H1 (cell line): ENCODE measurements around the gene PHACTR1. TPM values are rescaled to one million over a fixed set of nuclear protein-coding genes. Genes with fewer than 3 reads are reported as not detected.

Experiments used
- CTCF ChIA-PET: fragments of 300-600 bp; sonication (Branson Sonifier 250); formaldehyde crosslinking; loops from one replicate; lab custom pipeline; 2021; ENCODE audit not compliant: partially characterized antibody; lab: Charles Lee
- POLR2A ChIA-PET: fragments of 300-600 bp; sonication (Branson Sonifier 250); formaldehyde crosslinking; loops from one replicate; lab custom pipeline; 2021; ENCODE audit warnings: inconsistent platforms; ENCODE audit not compliant: partially characterized antibody; lab: Charles Lee
- DNase-seq, 2 experiments: peaks; one replicate each; pipeline versions ENCODE4 v3.0.0 to v3.0.0-alpha.2; 2010 to 2022; ENCODE audit warnings: low spot score in 2 of 2, low read depth in 1 of 2, mixed read lengths in 1 of 2
- FAIRE-seq: peaks from 2 replicates; lab custom pipeline; 2011; peaks lifted over from hg19 to GRCh38; lab: Jason Lieb, UNC
- H2AFZ ChIP-seq: 2 replicates; pipeline ENCODE4 v1.8.1; 2012; ENCODE audit warnings: low read length, inconsistent platforms
- H2AK5ac ChIP-seq: 2 replicates; pipeline ENCODE4 v1.6.1; 2013; ENCODE audit warnings: low read depth, low read length
- H2BK120ac ChIP-seq: replicated peaks from 2 replicates; pipeline ENCODE3; 2013; ENCODE audit warnings: low read depth, low read length, inconsistent platforms
- H2BK12ac ChIP-seq: 2 replicates; pipeline ENCODE4 v1.6.1; 2013; ENCODE audit warnings: low read depth, low read length
- H2BK15ac ChIP-seq: 2 replicates; pipeline ENCODE4 v1.6.1; 2013; ENCODE audit warnings: low read length
- H2BK20ac ChIP-seq: 2 replicates; pipeline ENCODE4 v1.6.1; 2013; ENCODE audit warnings: low read length
- H2BK5ac ChIP-seq: 2 replicates; pipeline ENCODE4 v1.6.1; 2013; ENCODE audit warnings: low read depth, low read length
- H3K14ac ChIP-seq: 2 replicates; pipeline ENCODE4 v1.6.1; 2013; ENCODE audit warnings: inconsistent platforms; ENCODE audit not compliant: insufficient read length
- H3K18ac ChIP-seq: 2 replicates; pipeline ENCODE4 v1.6.1; 2013; ENCODE audit warnings: low read length; ENCODE audit errors: extremely low read depth
- H3K23ac ChIP-seq: 2 replicates; pipeline ENCODE4 v1.6.1; 2013; ENCODE audit warnings: inconsistent platforms; ENCODE audit not compliant: insufficient read length
- H3K23me2 ChIP-seq: 2 replicates; pipeline ENCODE4 v1.6.1; 2013; ENCODE audit warnings: low read depth, low read length
- H3K27ac ChIP-seq: 2 replicates; pipeline ENCODE4 v1.6.1; 2011; ENCODE audit warnings: low read depth, low read length, inconsistent platforms
- H3K27me3 ChIP-seq, 4 experiments: replicated peaks in 1 of 4; 1 replicate in 1 of 4; 2 replicates in 3 of 4; pipeline versions ENCODE4 v1.6.1 to v1.8.1; 2011 to 2013; ENCODE audit warnings: low read length in 3 of 4, mild to moderate bottlenecking in 3 of 4, inconsistent platforms in 2 of 4, mixed read lengths in 2 of 4, moderate library complexity in 1 of 4; ENCODE audit not compliant: control insufficient read depth in 3 of 4, insufficient read depth in 3 of 4; ENCODE audit errors: extremely low read depth in 1 of 4
- H3K36me3 ChIP-seq, 4 experiments: 2 replicates each; pipeline versions ENCODE4 v1.6.1 to v1.8.1; 2011 to 2013; ENCODE audit warnings: mild to moderate bottlenecking in 4 of 4, low read length in 3 of 4, moderate library complexity in 2 of 4, control low read depth in 1 of 4, inconsistent platforms in 1 of 4; ENCODE audit not compliant: insufficient read depth in 4 of 4, control insufficient read depth in 2 of 4
- H3K4ac ChIP-seq: replicated peaks from 2 replicates; pipeline ENCODE3; 2013; ENCODE audit warnings: low read length, low read depth, mixed read lengths, inconsistent platforms; ENCODE audit not compliant: insufficient read length
- H3K4me1 ChIP-seq, 4 experiments: replicated peaks in 1 of 4; 1 replicate in 1 of 4; 2 replicates in 3 of 4; pipeline versions ENCODE4 v1.6.1 to v1.8.1; 2011 to 2013; ENCODE audit warnings: low read length in 3 of 4, inconsistent platforms in 2 of 4, mixed read lengths in 1 of 4; ENCODE audit not compliant: insufficient read depth in 4 of 4, control insufficient read depth in 3 of 4
- H3K4me2 ChIP-seq, 2 experiments: 2 replicates each; pipeline versions ENCODE4 v1.6.1 to v1.8.1; 2011 to 2013; ENCODE audit warnings: low read depth in 2 of 2, low read length in 2 of 2, control low read depth in 1 of 2, inconsistent platforms in 1 of 2, mild to moderate bottlenecking in 1 of 2; ENCODE audit not compliant: insufficient read depth in 1 of 2
- H3K4me3 ChIP-seq, 4 experiments: fragments of 200-600, 300-600 bp in 1 of 4; sonication (generic), shearing (Covaris generic), sonication (Bioruptor Twin) in 1 of 4; 2 replicates each; pipeline versions ENCODE4 v1.5.1 to v1.8.1; 2011 to 2016; ENCODE audit warnings: low read length in 4 of 4, low read depth in 3 of 4, control low read depth in 2 of 4, inconsistent platforms in 2 of 4, mild to moderate bottlenecking in 2 of 4, mixed read lengths in 1 of 4, moderate library complexity in 1 of 4; ENCODE audit not compliant: insufficient read depth in 2 of 4; ENCODE audit errors: extremely low read depth in 1 of 4
- H3K56ac ChIP-seq: replicated peaks from 2 replicates; pipeline ENCODE3; 2013; ENCODE audit warnings: low read depth, mild to moderate bottlenecking, mixed read lengths, low read length, inconsistent platforms; ENCODE audit not compliant: insufficient read length
- H3K79me1 ChIP-seq: 2 replicates; pipeline ENCODE4 v1.6.1; 2013; ENCODE audit warnings: low read depth, low read length, control low read depth
- H3K79me2 ChIP-seq, 2 experiments: 2 replicates each; pipeline versions ENCODE4 v1.6.1 to v1.8.1; 2012 to 2013; ENCODE audit warnings: low read length in 2 of 2, mild to moderate bottlenecking in 2 of 2, inconsistent platforms in 1 of 2; ENCODE audit not compliant: insufficient read depth in 2 of 2, control insufficient read depth in 1 of 2
- H3K9ac ChIP-seq, 4 experiments: replicated peaks in 1 of 4; 1 replicate in 1 of 4; 2 replicates in 3 of 4; pipeline versions ENCODE4 v1.6.1 to v1.8.1; 2011 to 2013; ENCODE audit warnings: low read depth in 3 of 4, low read length in 3 of 4, control low read depth in 2 of 4, mild to moderate bottlenecking in 2 of 4, moderate library complexity in 2 of 4, inconsistent platforms in 1 of 4; ENCODE audit errors: extremely low read depth in 1 of 4
- H3K9me3 ChIP-seq, 2 experiments: 2 replicates each; pipeline versions ENCODE4 v1.6.1 to v1.8.1; 2012 to 2013; ENCODE audit warnings: mild to moderate bottlenecking in 2 of 2, moderate library complexity in 2 of 2, control low read depth in 1 of 2, inconsistent platforms in 1 of 2, low read depth in 1 of 2, low read length in 1 of 2, mixed read lengths in 1 of 2; ENCODE audit not compliant: insufficient read depth in 2 of 2
- H4K20me1 ChIP-seq, 2 experiments: replicated peaks in 1 of 2; 2 replicates each; pipeline versions ENCODE3 to v1.8.1; 2011 to 2013; ENCODE audit warnings: inconsistent platforms in 2 of 2, low read length in 2 of 2, mild to moderate bottlenecking in 1 of 2; ENCODE audit not compliant: insufficient read depth in 2 of 2, control insufficient read depth in 1 of 2
- H4K5ac ChIP-seq: 2 replicates; pipeline ENCODE4 v1.6.1; 2013; ENCODE audit warnings: low read length, low read depth, mixed read lengths, inconsistent platforms; ENCODE audit not compliant: insufficient read length
- H4K8ac ChIP-seq: 2 replicates; pipeline ENCODE4 v1.8.0; 2013; ENCODE audit warnings: mild to moderate bottlenecking, moderate library complexity, low read length, inconsistent platforms; ENCODE audit not compliant: insufficient read depth; ENCODE audit errors: extremely low read depth
- H4K91ac ChIP-seq: replicated peaks from 2 replicates; pipeline ENCODE3; 2013; ENCODE audit warnings: low read length, mixed read lengths, inconsistent platforms; ENCODE audit not compliant: insufficient read length
- BRCA1 ChIP-seq: IDR thresholded peaks from 2 replicates; pipeline ENCODE4 v1.6.1; 2012; ENCODE audit warnings: low read depth, low read length, improper control_type of control experiment
- HDAC2 ChIP-seq, 2 experiments: fragments of 300-600 bp in 1 of 2; sonication (generic) in 1 of 2; IDR thresholded peaks; 2 replicates each; pipeline ENCODE4 v1.6.1; 2011 to 2012; ENCODE audit warnings: low read depth in 2 of 2, low read length in 2 of 2, mild to moderate bottlenecking in 2 of 2, moderate library complexity in 2 of 2, borderline replicate concordance in 1 of 2, inconsistent platforms in 1 of 2
- PHF8 ChIP-seq: fragments of 200-600 bp; sonication (generic); conservative IDR thresholded peaks from 2 replicates; pipeline ENCODE4 v1.7.1; 2012; ENCODE audit warnings: low read depth, mild to moderate bottlenecking, inconsistent platforms, low read length, moderate library complexity
- YY1 ChIP-seq: IDR thresholded peaks from 2 replicates; pipeline ENCODE4 v1.6.1; 2011; ENCODE audit warnings: low read depth, mild to moderate bottlenecking, low read length
- WGBS, 2 experiments: shearing (Covaris generic) in 1 of 2; methylation state at CpG; one replicate each; pipeline versions ENCODE4 v1.1.6 to v1.1.7; 2013 to 2015; ENCODE audit warnings: low lambda C conversion rate in 2 of 2, mixed read lengths in 2 of 2, inconsistent platforms in 1 of 2, low coverage in 1 of 2, missing lambda C conversion rate in 1 of 2; ENCODE audit not compliant: insufficient replicate concordance in 2 of 2, insufficient coverage in 1 of 2, insufficient read length in 1 of 2; ENCODE audit errors: extremely low coverage in 1 of 2, missing lambda C conversion rate in 1 of 2; 5-methylcytosine and 5-hydroxymethylcytosine counted together
- polyA plus RNA-seq, 7 experiments: library from polyadenylated mRNA; depleted of rRNA in 3 of 7; stranded (reverse) in 5 of 7; unstranded in 2 of 7; fragments of >200 nt in 5 of 7; fragments of 200-250 nt in 2 of 7; gene quantifications; 1 replicate in 5 of 7; 2 replicates in 1 of 7; 4 replicates in 1 of 7; pipeline versions ENCODE4 v1.2.1 to v1.2.3, GENCODE V29; 2011 to 2013; ENCODE audit warnings: missing spikeins in 2 of 7, mixed read lengths in 2 of 7
- total RNA-seq: library from RNA; stranded (reverse); fragmentation: NEBNext Ultra II Directional; extraction: Animal tissue kit (Norgen Biotek cat#: 25700); gene quantifications from 2 replicates; pipeline ENCODE4 v1.2.1, GENCODE V29; 2021

The PHACTR1 gene
- total and polyA plus RNA-seq, 2 of the 8 experiments (the other 6 are each of a cell fraction or from before 2014, with no cell fraction given) = 3.9 to 17.1 TPM

DNA sequence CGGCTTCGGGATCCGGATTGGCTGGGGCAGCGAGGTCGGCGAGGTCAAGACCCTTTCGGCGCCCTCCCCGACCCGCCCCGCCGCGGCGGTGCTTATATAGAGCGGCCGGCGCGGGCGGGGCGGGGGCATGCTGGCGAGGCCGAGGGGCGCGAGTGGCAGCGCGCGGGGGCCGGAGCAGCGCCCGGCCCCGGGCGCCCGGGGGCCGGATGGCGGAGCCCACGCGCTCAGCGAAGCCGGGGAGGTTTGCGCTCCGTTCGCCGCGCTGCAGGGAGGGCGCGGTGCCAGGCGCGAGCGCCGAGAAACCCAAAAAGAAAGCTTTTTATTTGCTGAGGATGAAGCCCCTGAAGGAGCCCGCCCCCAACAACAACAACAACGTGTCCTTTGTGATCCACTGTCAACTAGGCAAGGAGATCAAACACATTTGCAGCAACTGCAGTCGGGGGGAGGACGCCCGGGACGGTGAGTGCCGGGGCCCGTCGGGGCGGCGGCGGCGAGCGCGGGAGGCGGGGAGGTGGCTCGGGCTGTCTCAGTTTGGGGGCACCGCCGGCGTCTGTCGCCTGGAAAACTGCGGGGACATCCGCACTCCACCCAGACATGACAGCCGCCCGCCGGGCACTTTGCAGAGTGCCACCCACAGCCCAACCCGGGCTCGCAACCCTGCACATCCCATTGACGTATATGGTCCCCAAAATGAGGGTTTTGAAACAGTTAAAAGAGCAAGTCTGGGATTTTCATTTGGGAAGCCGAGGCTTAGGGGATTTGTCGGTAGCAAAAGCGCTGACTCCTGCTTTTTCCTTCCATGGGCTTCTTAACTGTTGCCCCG, 297.3 kb downstream of the PHACTR1 start:
- no peak overlapping the region for H2BK12ac ChIP-seq
- H2AK5ac ChIP-seq = no peak overlapping the region
- H3K23ac ChIP-seq = no peak overlapping the region
- H2BK20ac ChIP-seq = no peak overlapping the region
- H3K4ac ChIP-seq = no peak overlapping the region
- H4K20me1 ChIP-seq = peaks cover 5 to 18% of the 10 kb centered on the region in 2 experiments
- H3K9ac ChIP-seq = no peak overlapping the region
- no peaks in the 10 kb centered on the region for H3K9me3 ChIP-seq
- no peak overlapping the region for H4K91ac ChIP-seq
- H3K56ac ChIP-seq = no peak overlapping the region
- no peak overlapping the region for H3K27ac ChIP-seq
- ChIA-PET POLR2A (interaction anchor here (0.6 to 2.9 kb wide), 2 partner anchors 21 to 58 kb away, joined by 6 to 13 read pairs; no protein-coding TSS in a partner anchor), CTCF (interaction anchor here (0.6 to 1.3 kb wide), 4 partner anchors 13 to 103 kb away, joined by 3 to 4 read pairs (median 3); no protein-coding TSS in a partner anchor)
- peak overlapping the region; percentile 55 to 75 (median 68) for H3K4me3 ChIP-seq
- H2BK120ac ChIP-seq = no peak overlapping the region
- H3K4me1 ChIP-seq = peaks cover 2 to 17% (median 11%) of the 10 kb centered on the region in 4 experiments; a peak in 6 of 7 replicates
- H4K8ac ChIP-seq = no peak overlapping the region; the same call in 1 of the 2 replicates
- H2BK15ac ChIP-seq = no peak overlapping the region
- no peak overlapping the region for H2BK5ac ChIP-seq
- WGBS, 2 experiments = 3% methylated on average over 26 of the region's 83 CpGs; no CpG with 5 or more reads in 1 of the 2 experiments
- H3K79me2 ChIP-seq = no peaks in the 10 kb centered on the region
- peaks cover 5 to 43% (median 34%) of the 10 kb centered on the region in 4 experiments for H3K27me3 ChIP-seq
- no peaks in the 10 kb centered on the region for H3K36me3 ChIP-seq
- H3K4me2 ChIP-seq = peak overlapping the region; percentile 83 to 92
- FAIRE-seq (no peak), DNase-seq (peak in 1 of 2 experiments; percentile 72)
- no peak overlapping the region; the same call in 1 of the 2 replicates for H3K18ac ChIP-seq
- H3K14ac ChIP-seq = no peak overlapping the region
- no peak overlapping the region for H2AFZ ChIP-seq
- H3K79me1 ChIP-seq = no peaks in the 10 kb centered on the region
- H4K5ac ChIP-seq = no peak overlapping the region
- peaks cover 9% of the 10 kb centered on the region for H3K23me2 ChIP-seq
- 0 out of 4 replicates have a peak, but pooled peaks of 1 of the 2 experiments have one; percentile 42 for TF ChIP-seq HDAC2 (IDR thresholded peaks at IDR 0.05; ENCODE audit: borderline replicate concordance in 1 of 2, low read depth in 2 of 2, low read length in 2 of 2)
- no peak for TF ChIP-seq YY1
- no peak for TF ChIP-seq BRCA1
- TF ChIP-seq PHF8 = 0 out of 2 replicates have a peak, but pooled peaks have one; percentile 46
